Parathyroid adenoma (tissue), 2 donors: ENCODE data around the gene DLD.
A peak's percentile ranks its signal among the peaks of the same experiment; 100 is the strongest.
"Not testable (repeated sequence)": the region's sequence is repeated elsewhere in the genome, so short reads cannot be mapped to it uniquely, and the experiment has no call there.

Experiments used
- H2AFZ ChIP-seq: fragments of 300-600 bp; sonication (generic); one replicate; pipeline ENCODE4 v1.7.0; 2017; ENCODE audit warnings: antibody characterized with exemption, mild to moderate bottlenecking
- H3K27ac ChIP-seq: fragments of 300-600 bp; sonication (generic); one replicate; pipeline ENCODE4 v1.7.0; 2017
- H3K27me3 ChIP-seq: fragments of 300-600 bp; sonication (generic); one replicate; pipeline ENCODE4 v1.7.0; 2017; ENCODE audit warnings: low read length; ENCODE audit not compliant: control insufficient read depth, insufficient read depth
- H3K36me3 ChIP-seq: fragments of 300-600 bp; sonication (generic); one replicate; pipeline ENCODE4 v1.7.0; 2017; ENCODE audit warnings: low read length; ENCODE audit not compliant: control insufficient read depth, insufficient read depth
- H3K4me1 ChIP-seq: fragments of 300-600 bp; sonication (generic); one replicate; pipeline ENCODE4 v1.7.0; 2017; ENCODE audit warnings: control low read depth
- H3K4me2 ChIP-seq: fragments of 300-600 bp; sonication (generic); one replicate; pipeline ENCODE4 v1.7.0; 2017; ENCODE audit warnings: low read length
- H3K4me3 ChIP-seq: fragments of 300-600 bp; sonication (generic); one replicate; pipeline ENCODE4 v1.7.0; 2017; ENCODE audit warnings: low read depth, low read length
- H3K79me2 ChIP-seq: fragments of 300-600 bp; sonication (generic); one replicate; pipeline ENCODE4 v1.7.0; 2017; ENCODE audit warnings: control low read depth
- H3K9ac ChIP-seq: fragments of 300-600 bp; sonication (generic); one replicate; pipeline ENCODE4 v1.7.0; 2017; ENCODE audit warnings: mild to moderate bottlenecking
- H3K9me3 ChIP-seq: fragments of 300-600 bp; sonication (generic); one replicate; pipeline ENCODE4 v1.7.0; 2017; ENCODE audit warnings: low read length; ENCODE audit not compliant: control insufficient read depth
- CTCF ChIP-seq: fragments of 300-600 bp; sonication (generic); IDR thresholded peaks from one replicate; pipeline ENCODE4 v1.7.0; 2017; ENCODE audit warnings: antibody characterized with exemption, mild to moderate bottlenecking
- donor health status: primary hyperparathyroidism.

The DLD gene

GRCh38 chr7:107951172-107951787, 60.3 kb downstream of the DLD start:
- peaks cover 27% of the 10 kb centered on the region for H3K4me1 ChIP-seq
- H3K79me2 ChIP-seq: no peaks in the 10 kb centered on the region
- no peak for TF ChIP-seq CTCF
- peak overlapping the region; percentile 31 for H2AFZ ChIP-seq
- H3K4me3 ChIP-seq: no peak overlapping the region
- no peak overlapping the region for H3K9ac ChIP-seq
- no peak overlapping the region for H3K4me2 ChIP-seq
- no peaks in the 10 kb centered on the region for H3K9me3 ChIP-seq
- no peaks in the 10 kb centered on the region for H3K36me3 ChIP-seq
- H3K27ac ChIP-seq: peak overlapping the region; percentile 16
- H3K27me3 ChIP-seq: no peaks in the 10 kb centered on the region

GRCh38 chr7:107951896-107952295, 60.9 kb downstream of the DLD start:
- peak overlapping the region; percentile 16 for H3K27ac ChIP-seq
- H3K27me3 ChIP-seq: no peaks in the 10 kb centered on the region
- no peak overlapping the region for H3K4me3 ChIP-seq
- peak overlapping the region; percentile 30 for H2AFZ ChIP-seq
- no peak overlapping the region for H3K4me2 ChIP-seq
- no peaks in the 10 kb centered on the region for H3K79me2 ChIP-seq
- H3K36me3 ChIP-seq: no peaks in the 10 kb centered on the region
- TF ChIP-seq CTCF: no peak
- H3K4me1 ChIP-seq: peaks cover 27% of the 10 kb centered on the region
- H3K9me3 ChIP-seq: no peaks in the 10 kb centered on the region
- no peak overlapping the region for H3K9ac ChIP-seq

GRCh38 chr7:107953265-107953923, 62.4 kb downstream of the DLD start:
- H3K4me3 ChIP-seq: no peak overlapping the region
- H3K9ac ChIP-seq: no peak overlapping the region
- H3K4me1 ChIP-seq: peaks cover 25% of the 10 kb centered on the region
- no peak overlapping the region for H3K4me2 ChIP-seq
- no peak overlapping the region for H2AFZ ChIP-seq
- H3K9me3 ChIP-seq: no peaks in the 10 kb centered on the region
- no peaks in the 10 kb centered on the region for H3K79me2 ChIP-seq
- H3K27me3 ChIP-seq: no peaks in the 10 kb centered on the region
- no peak overlapping the region for H3K27ac ChIP-seq
- no peaks in the 10 kb centered on the region for H3K36me3 ChIP-seq
- TF ChIP-seq CTCF: no peak

DNA sequence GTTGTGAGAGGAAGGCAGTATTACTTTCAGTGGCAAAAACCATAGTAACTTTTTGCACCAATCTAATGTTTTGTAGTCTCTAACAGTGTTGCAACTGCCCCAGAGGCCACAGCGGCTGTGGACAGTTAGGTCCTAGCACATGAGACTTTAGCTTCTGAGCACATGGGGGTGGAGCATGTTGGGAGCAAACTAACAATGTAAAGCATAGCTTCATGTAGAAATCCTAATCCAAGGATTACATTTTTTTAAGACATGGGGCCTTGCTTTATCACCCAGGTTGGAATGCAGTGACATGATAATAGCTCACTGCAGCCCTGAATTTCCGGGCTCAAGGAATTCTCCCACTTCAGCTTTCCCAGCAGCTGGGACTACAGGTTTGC, 62.9 kb downstream of the DLD start:
- Histone ChIP-seq H3K9ac (no peak overlapping the region), H3K4me3 (no peak overlapping the region), H3K36me3 (no peaks in the 10 kb centered on the region), H3K4me1 (peaks cover 22% of the 10 kb centered on the region), H3K4me2 (no peak overlapping the region), H3K9me3 (no peaks in the 10 kb centered on the region), H2AFZ (no peak overlapping the region), H3K79me2 (no peaks in the 10 kb centered on the region), H3K27ac (no peak overlapping the region), H3K27me3 (no peaks in the 10 kb centered on the region)
- no peak for TF ChIP-seq CTCF

DNA sequence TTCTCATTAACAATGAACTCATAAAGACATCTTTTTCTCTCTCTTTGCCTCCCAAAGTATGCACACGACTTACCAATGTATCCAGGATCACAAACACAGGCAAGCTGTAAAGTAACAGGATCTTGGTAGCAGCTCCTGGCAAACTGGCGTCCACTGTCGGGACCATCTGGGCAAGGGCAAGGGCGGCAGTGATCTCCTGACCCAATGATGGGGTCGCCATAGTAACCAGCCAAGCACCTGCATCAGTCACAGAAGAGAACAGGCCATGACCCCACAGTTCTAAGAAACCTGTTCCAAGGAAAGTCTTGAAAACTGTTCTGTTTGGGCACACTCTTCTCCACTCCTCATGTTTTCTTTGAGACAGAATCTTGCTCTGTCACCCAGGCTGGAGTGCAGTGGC, 64.4 kb downstream of the DLD start:
- no peak overlapping the region for H3K27ac ChIP-seq
- H3K79me2 ChIP-seq: no peaks in the 10 kb centered on the region
- TF ChIP-seq CTCF: no peak
- no peak overlapping the region for H3K4me3 ChIP-seq
- no peak overlapping the region for H3K4me2 ChIP-seq
- H3K9ac ChIP-seq: no peak overlapping the region
- H3K36me3 ChIP-seq: no peaks in the 10 kb centered on the region
- H3K9me3 ChIP-seq: no peaks in the 10 kb centered on the region
- H3K4me1 ChIP-seq: peaks cover 23% of the 10 kb centered on the region
- no peaks in the 10 kb centered on the region for H3K27me3 ChIP-seq
- no peak overlapping the region for H2AFZ ChIP-seq

GRCh38 chr7:107956950-107957349, 66.0 kb downstream of the DLD start:
- not testable (repeated sequence) for H3K9ac ChIP-seq, H3K79me2 ChIP-seq, H3K4me2 ChIP-seq, H3K4me3 ChIP-seq, H3K9me3 ChIP-seq, H3K27ac ChIP-seq, H3K36me3 ChIP-seq, H2AFZ ChIP-seq, H3K27me3 ChIP-seq
- peaks cover 19% of the 10 kb centered on the region for H3K4me1 ChIP-seq
